ENCODE results near the gene ONECUT2. TPM values are rescaled to one million over a fixed set of nuclear protein-coding genes. Genes with fewer than 3 reads are reported as not detected.

Gene ONECUT2
- total RNA-seq, 1 donor from 2014 or later: under 0.01 TPM

DNA sequence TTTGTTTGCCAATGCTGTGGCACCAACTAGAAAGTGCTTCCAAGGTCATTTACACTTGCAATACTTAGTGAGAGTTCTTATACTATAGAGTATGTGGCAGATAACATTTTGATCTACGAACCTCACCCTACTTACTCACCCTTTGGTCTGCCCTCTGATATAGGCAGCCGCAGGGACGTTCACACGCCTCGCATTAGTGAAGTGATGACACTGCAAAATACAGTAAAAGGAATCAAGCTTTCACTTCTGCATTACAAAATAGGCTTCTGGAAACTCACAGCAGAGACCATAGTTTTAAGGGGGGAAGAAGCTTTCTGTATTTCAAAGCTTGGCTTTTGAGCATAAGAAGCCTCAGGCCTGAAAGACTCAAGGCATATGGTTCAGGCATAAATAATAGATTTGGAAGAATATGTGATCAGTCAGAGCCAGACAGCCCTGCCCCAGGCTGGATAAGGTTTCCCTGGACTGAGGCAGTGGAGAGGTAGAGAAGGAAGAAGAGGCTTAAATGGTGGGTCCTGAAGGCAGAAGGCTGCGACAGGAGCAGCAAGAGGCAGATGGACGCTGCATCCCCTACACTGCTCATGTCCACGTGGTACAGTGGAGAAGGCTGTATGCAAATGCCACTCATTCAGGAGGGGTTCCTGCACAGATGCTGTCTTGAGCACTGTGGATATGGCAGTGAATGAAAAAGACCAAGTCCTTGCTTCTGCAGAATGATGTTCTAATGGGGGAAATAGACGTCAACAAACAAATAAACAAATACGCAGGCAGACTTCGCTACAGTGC is 88.2 kb downstream of the ONECUT2 start:
- no peak for DNase-seq (ENCODE audit: low read depth in 2 of 2)

DNA sequence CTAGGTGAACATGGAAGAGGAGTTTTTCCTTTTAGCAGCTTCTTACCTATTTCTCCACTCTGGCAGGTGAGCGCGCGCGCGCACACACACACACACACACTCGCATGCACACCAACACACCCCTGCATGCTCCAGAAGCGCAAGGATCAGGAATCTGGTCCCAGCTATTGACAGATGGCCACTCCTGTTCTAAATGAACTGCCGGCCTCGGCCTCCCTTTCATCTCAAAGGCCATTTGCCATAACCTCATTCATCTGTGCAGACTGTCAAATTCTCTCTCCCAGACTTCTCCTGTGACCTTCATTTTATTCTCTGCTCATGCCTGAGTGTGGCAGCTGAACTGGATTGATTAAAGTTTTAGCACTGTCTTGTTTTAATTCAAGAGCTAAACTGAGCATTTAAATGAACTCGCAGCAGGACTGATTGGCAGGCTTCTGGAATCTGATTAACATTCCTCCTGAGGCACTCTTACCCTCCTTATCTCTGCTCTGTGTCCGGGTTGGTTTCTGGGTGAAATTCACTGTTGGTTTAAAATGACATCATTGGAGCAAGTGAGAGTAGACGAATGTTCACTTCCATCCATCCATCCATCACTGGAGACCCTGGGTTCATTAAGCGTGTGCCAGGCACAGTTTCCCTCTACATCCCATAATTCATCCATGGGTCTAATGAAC is 92.5 kb downstream of the ONECUT2 start:
- no peak for DNase-seq (ENCODE audit: low read depth in 2 of 2)

DNA sequence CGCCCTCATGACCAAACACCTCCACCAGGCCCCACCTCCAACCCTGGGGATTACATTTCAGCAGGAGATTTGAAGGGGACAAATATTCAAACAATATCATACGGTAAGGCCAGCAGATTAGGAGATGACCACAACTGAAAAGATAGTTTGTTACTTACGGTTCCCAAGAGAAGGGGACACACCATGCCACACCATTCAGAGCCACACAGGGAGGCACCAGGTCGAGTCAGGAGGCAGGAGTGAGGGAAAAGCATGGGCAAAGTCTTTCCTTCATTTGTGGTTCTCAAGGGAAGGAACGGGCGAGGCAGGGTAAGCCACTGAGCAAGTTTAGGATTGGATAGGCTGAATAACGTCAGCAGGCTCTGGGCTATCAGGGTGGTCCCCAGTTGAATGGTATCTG is 94.0 kb downstream of the ONECUT2 start:
- no peak for DNase-seq (ENCODE audit: low read depth in 2 of 2)

DNA sequence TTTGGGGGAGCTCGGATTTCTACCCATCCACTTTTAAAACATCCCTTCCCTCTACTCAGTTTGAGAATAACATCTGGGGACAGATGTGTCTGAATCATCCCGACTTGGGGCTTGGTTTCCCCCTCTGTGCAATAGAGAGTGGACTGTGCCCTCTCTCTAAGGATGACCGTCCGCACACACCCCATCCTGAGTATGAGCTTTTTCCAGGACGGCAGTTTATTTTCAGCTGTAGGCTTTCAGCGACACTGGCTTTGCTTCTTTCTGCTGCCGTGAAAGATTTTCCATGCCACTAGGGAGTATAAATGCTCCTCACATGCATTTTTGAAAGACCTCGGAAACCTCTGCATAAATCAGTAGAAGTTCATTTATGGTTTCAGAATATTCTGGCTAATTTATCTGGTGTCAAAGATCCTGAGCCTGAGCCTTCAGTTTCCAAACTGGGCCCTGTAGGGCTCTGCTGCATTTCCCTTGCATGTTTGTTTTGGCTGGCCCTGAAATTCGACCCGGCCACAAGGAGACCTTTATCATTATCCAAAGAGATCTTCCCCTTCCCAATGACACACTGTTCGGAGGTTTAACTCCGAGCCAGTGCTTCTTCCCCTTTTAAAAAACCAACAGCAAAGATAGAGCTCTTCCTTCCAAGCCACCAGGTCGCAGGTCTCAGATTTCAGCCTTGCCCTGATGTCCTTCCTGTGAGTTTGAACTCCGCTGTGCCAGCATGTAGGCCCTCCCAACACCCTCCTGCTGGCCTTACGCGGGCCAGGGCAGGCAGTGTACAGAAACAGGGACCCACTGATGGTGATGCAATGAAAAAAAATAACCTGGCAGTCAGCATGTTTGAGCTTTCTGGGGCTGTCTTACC is 98.1 kb downstream of the ONECUT2 start:
- DNase-seq (ENCODE audit: low read depth in 2 of 2): no peak

DNA sequence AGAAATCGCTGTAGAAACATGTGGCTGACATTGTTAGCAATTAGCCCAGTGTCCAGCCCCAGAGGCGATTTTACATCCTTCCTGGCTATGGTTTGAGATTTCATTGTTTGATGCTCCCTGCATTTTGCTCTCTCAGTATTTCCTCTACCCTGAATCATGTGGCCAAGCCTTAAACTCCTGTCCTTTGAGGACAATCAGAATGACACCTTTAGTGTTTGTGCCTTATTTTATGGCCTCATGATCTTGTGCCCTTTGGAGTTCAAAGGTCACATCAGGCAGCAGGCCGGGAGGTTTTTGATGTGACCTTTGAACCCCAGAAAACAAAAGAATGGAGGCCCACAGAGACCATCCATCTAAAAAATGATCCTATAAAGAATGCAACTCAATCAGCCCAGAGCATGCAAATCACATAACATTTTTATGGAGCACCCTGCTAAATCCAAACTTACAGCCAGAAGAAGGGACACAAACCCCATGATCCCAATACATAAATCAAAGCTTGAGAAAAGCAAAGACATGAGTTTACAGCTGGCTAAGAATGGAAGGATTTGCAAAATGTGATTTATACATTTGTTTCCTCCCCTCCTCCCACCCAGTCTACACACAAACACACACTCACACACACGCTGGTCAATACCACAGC is 98.8 kb downstream of the ONECUT2 start:
- DNase-seq (ENCODE audit: low read depth in 2 of 2): no peak

DNA sequence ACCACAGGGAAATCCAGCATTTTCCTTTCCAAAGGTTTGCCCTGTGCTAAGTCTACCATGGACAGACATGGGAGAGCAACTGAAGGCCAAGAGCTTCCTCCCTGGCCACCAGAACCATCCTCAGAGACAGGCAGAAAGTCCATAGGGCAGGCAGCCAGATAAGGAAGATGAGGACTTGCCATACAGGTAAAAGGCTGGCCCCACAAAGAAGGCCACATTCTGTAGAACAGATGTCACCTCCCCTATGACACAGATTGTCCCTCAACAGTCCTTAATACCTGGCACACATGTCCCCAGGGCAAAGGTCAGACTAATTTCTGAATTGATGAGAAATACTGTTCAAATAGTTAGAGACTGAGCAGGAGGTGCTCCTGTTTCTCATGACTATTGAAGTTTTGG is 99.3 kb downstream of the ONECUT2 start:
- DNase-seq (ENCODE audit: low read depth in 2 of 2): no peak

DNA sequence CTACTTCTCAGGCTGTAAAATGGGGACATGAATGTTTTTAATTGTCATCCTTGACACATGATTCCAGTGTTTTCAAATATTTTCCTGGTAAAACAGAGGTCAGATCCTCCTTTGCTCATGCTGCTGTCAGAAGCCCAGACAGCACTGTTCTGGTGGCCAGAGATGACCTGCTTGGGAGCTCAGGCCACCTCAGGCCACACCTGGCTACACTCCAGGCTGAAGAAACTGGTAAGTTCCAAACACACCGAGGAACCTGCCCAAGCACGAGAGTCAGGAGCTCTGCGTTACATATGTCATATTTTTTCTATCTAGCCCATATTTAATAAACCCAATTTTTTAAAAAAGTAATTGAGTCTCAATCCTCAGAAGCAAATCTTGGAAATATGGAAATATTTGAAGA is 103.4 kb downstream of the ONECUT2 start:
- no peak for DNase-seq (ENCODE audit: low read depth in 2 of 2)

DNA sequence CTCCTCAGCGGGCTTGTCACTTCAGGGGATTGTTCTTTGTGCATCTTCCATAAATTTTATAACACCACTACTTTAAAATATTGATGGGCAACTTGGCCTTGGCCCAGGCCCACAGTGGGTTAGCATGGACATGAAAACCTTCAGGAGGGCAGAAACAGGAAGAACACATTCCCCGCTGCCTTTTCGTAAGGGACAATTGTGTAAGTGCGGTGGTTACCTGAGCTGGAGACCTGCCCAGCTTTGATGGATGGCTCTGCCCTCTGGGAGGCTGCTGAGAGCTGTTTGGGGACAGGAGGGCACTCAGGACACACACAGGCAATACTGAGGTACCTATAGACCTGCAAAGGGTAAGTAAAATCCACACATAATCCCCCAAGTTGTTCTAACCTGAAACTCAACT is 104.5 kb downstream of the ONECUT2 start:
- DNase-seq (ENCODE audit: low read depth in 2 of 2): no peak

Other genes starting within 250 kb of the ONECUT2 start
- not detected in 2 replicates for gene ST8SIA3, start 82.8 kb upstream of the ONECUT2 start, total RNA-seq
- gene FECH, start 151.3 kb downstream of the ONECUT2 start, total RNA-seq: 36.3 and 36.8 TPM in 2 replicates
- gene NARS1, start 186.5 kb downstream of the ONECUT2 start, total RNA-seq: 76.5 and 99.6 TPM in 2 replicates

All from lung microvascular endothelial cell (primary cell).